Parathyroid adenoma (tissue), 2 donors: ENCODE results near the gene BORCS8.

Experiments used
- H2AFZ ChIP-seq: fragments of 300-600 bp; sonication (generic); one replicate; pipeline ENCODE4 v1.7.0; 2017; ENCODE audit warnings: antibody characterized with exemption, mild to moderate bottlenecking
- H3K27ac ChIP-seq: fragments of 300-600 bp; sonication (generic); one replicate; pipeline ENCODE4 v1.7.0; 2017
- H3K27me3 ChIP-seq: fragments of 300-600 bp; sonication (generic); one replicate; pipeline ENCODE4 v1.7.0; 2017; ENCODE audit warnings: low read length; ENCODE audit not compliant: control insufficient read depth, insufficient read depth
- H3K36me3 ChIP-seq: fragments of 300-600 bp; sonication (generic); one replicate; pipeline ENCODE4 v1.7.0; 2017; ENCODE audit warnings: low read length; ENCODE audit not compliant: control insufficient read depth, insufficient read depth
- H3K4me1 ChIP-seq: fragments of 300-600 bp; sonication (generic); one replicate; pipeline ENCODE4 v1.7.0; 2017; ENCODE audit warnings: control low read depth
- H3K4me2 ChIP-seq: fragments of 300-600 bp; sonication (generic); one replicate; pipeline ENCODE4 v1.7.0; 2017; ENCODE audit warnings: low read length
- H3K4me3 ChIP-seq: fragments of 300-600 bp; sonication (generic); one replicate; pipeline ENCODE4 v1.7.0; 2017; ENCODE audit warnings: low read depth, low read length
- H3K79me2 ChIP-seq: fragments of 300-600 bp; sonication (generic); one replicate; pipeline ENCODE4 v1.7.0; 2017; ENCODE audit warnings: control low read depth
- H3K9ac ChIP-seq: fragments of 300-600 bp; sonication (generic); one replicate; pipeline ENCODE4 v1.7.0; 2017; ENCODE audit warnings: mild to moderate bottlenecking
- H3K9me3 ChIP-seq: fragments of 300-600 bp; sonication (generic); one replicate; pipeline ENCODE4 v1.7.0; 2017; ENCODE audit warnings: low read length; ENCODE audit not compliant: control insufficient read depth
- TF ChIP-seq, protein P1 (sequence below): fragments of 300-600 bp; sonication (generic); IDR thresholded peaks from one replicate; pipeline ENCODE4 v1.7.0; 2017; ENCODE audit warnings: antibody characterized with exemption, mild to moderate bottlenecking
- donor health status: primary hyperparathyroidism.

BORCS8 gene

DNA sequence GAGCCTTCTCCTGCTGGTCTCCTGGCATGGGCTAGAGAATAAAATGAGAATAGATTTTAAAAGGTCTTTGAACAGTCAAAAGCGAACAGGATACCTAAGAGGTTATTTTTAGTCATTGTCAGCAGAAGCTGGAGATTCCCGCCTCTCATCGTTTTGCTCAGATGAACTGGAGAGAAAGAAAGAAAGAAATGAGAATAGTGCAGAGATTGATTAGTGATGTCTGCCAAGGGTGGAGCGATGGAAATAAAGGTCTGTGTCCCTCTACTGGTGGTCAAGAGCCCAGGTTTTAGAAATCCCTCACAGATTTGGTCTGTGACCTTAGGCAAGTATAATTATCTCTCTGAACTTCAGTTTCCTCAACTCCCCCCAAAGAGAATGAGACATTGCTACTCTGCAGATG is 25.1 kb upstream of the BORCS8 start:
- H3K27me3 ChIP-seq, result peaks cover 7% of the 10 kb centered on the region

DNA sequence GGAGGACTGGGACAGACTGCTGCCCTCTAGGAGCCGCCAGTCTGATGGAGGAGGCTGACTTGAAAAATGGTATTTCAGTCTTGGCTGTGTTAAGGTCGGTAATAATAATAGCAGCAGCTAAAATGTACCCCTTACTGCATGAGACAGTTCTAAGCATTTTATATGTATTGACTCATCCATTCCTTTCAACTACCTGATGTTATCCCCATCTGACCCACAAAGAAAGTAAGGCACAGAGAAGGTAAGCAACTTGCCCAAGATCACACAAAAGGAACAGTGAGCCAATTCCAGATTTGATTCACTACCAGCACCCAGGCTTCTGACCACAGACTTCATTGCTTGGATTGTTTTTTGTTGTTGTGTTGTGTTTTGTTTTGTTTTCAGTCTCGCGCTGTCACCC is 23.8 kb upstream of the BORCS8 start:
- H3K4me1 ChIP-seq, result no peaks in the 10 kb centered on the region
- no peak overlapping the region for H2AFZ ChIP-seq
- no peak overlapping the region for H3K4me2 ChIP-seq
- H3K27me3 ChIP-seq, result peaks cover 7% of the 10 kb centered on the region
- H3K79me2 ChIP-seq, result no peaks in the 10 kb centered on the region
- no peak overlapping the region for H3K27ac ChIP-seq
- TF ChIP-seq, protein P1, sequence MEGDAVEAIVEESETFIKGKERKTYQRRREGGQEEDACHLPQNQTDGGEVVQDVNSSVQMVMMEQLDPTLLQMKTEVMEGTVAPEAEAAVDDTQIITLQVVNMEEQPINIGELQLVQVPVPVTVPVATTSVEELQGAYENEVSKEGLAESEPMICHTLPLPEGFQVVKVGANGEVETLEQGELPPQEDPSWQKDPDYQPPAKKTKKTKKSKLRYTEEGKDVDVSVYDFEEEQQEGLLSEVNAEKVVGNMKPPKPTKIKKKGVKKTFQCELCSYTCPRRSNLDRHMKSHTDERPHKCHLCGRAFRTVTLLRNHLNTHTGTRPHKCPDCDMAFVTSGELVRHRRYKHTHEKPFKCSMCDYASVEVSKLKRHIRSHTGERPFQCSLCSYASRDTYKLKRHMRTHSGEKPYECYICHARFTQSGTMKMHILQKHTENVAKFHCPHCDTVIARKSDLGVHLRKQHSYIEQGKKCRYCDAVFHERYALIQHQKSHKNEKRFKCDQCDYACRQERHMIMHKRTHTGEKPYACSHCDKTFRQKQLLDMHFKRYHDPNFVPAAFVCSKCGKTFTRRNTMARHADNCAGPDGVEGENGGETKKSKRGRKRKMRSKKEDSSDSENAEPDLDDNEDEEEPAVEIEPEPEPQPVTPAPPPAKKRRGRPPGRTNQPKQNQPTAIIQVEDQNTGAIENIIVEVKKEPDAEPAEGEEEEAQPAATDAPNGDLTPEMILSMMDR, result no peak
- H3K36me3 ChIP-seq, result no peaks in the 10 kb centered on the region
- no peak overlapping the region for H3K9ac ChIP-seq
- H3K4me3 ChIP-seq, result no peak overlapping the region
- no peaks in the 10 kb centered on the region for H3K9me3 ChIP-seq

More for the DNA sequence above, 25.1 kb upstream of the BORCS8 start:
- TF ChIP-seq, protein P1, result no peak
- Histone ChIP-seq H3K36me3 (no peaks in the 10 kb centered on the region), H3K4me1 (no peaks in the 10 kb centered on the region), H3K4me3 (no peak overlapping the region), H3K27ac (no peak overlapping the region), H2AFZ (no peak overlapping the region), H3K9ac (no peak overlapping the region), H3K4me2 (no peak overlapping the region), H3K9me3 (no peaks in the 10 kb centered on the region), H3K79me2 (no peaks in the 10 kb centered on the region)

DNA sequence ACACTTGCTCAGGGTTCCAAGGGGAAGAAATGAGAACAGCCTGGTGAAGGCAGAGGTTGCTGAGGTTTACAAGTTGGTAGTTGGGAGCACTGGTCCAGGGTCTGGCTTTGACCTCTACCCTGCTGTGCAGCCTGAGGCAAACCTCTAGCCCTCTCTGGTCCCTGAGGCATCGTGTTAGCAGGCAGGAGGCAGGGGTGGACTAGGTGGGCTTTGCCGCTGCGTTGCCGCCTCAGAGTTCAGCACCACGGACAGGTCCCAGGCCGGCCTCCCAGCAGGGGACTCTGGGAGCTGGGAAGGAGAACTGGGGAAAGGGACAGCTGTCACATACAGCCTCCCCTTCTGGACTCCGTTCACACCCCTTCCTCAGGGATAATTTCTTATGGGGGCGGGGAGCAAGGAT is 22.9 kb upstream of the BORCS8 start:
- Histone ChIP-seq H3K36me3 (no peaks in the 10 kb centered on the region), H3K9ac (no peak overlapping the region), H2AFZ (no peak overlapping the region), H3K79me2 (no peaks in the 10 kb centered on the region), H3K9me3 (no peaks in the 10 kb centered on the region), H3K4me3 (no peak overlapping the region), H3K27me3 (peaks cover 7% of the 10 kb centered on the region), H3K4me1 (no peaks in the 10 kb centered on the region), H3K4me2 (no peak overlapping the region), H3K27ac (no peak overlapping the region)
- TF ChIP-seq, protein P1, result no peak

DNA sequence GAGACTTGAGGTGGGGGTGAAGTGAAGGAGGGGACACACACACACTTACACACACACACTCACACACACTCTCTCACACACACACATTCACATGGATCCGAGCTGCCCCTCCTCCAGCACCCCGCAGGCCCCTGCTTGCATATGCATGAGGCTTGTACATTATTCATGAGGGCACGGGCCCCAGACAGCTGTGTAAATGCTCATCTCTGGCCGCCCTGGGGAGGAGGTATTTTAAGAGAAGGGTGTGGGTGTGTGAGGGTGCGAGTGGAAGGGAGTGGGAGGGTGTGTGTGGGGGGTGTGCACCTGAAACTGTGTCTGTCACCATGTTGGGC is 22.2 kb upstream of the BORCS8 start:
- H3K27me3 ChIP-seq, result peaks cover 7% of the 10 kb centered on the region
- H3K9ac ChIP-seq, result no peak overlapping the region
- no peak overlapping the region for H2AFZ ChIP-seq
- H3K9me3 ChIP-seq, result no peaks in the 10 kb centered on the region
- H3K4me2 ChIP-seq, result no peak overlapping the region
- H3K79me2 ChIP-seq, result no peaks in the 10 kb centered on the region
- H3K4me1 ChIP-seq, result no peaks in the 10 kb centered on the region
- no peaks in the 10 kb centered on the region for H3K36me3 ChIP-seq
- TF ChIP-seq, protein P1, result no peak
- H3K4me3 ChIP-seq, result no peak overlapping the region
- H3K27ac ChIP-seq, result no peak overlapping the region

DNA sequence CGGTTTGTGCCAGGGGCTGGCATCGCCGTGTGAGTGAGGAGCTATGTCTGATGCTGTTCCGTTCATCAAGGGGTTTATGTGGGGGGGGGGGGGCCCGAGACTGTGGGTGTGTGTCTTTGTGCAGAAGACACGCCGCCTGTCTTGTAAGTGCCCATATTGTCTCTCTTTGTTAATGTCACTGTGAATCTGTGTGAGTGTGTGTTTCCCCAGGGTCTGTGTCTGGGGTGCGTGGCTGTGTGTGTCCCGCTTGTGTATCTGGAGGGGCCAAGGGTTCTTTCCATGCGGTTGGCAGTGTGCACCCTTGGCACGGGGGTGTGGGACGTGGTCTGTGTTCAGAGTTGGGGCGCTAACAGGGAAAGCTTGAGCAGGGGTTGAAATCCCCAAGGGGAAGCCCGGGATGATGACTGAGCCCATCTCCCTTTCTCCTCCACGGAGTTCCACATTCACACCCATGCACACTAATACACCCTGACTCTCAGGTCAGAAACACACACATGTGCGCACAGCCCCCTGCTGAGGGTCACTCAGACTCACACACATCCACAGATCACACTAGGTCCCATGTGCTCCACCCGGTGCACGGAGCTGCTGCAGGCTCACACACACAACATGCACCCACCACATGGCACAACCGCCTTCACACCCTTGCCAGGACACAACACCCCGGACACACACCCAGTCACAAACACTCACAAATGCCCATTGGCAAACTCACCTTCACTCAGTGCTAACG is 21.6 kb upstream of the BORCS8 start:
- no peak overlapping the region for H3K9ac ChIP-seq
- H3K9me3 ChIP-seq, result no peaks in the 10 kb centered on the region
- H3K4me2 ChIP-seq, result no peak overlapping the region
- H3K36me3 ChIP-seq, result no peaks in the 10 kb centered on the region
- TF ChIP-seq, protein P1, result no peak
- H3K4me3 ChIP-seq, result no peak overlapping the region
- H3K79me2 ChIP-seq, result no peaks in the 10 kb centered on the region
- no peaks in the 10 kb centered on the region for H3K4me1 ChIP-seq
- H3K27ac ChIP-seq, result no peak overlapping the region
- H3K27me3 ChIP-seq, result peaks cover 7% of the 10 kb centered on the region
- no peak overlapping the region for H2AFZ ChIP-seq
